SK-N-SH (cell line): ENCODE data around the gene PRR35. TPM values are rescaled to one million over a fixed set of nuclear protein-coding genes. Genes with fewer than 3 reads are reported as not detected.

Experiments used
- CTCF ChIA-PET: fragments of 300-600, 350-600 bp; formaldehyde crosslinking; extraction: SDS; loops from one replicate; lab custom pipeline; 2021; lab: Yijun Ruan, JAX
- POLR2A ChIA-PET: fragments of 350-600 bp; sonication (Branson Sonifier 250); formaldehyde crosslinking; extraction: SDS; loops from one replicate; lab custom pipeline; 2020; ENCODE audit warnings: antibody characterized with exemption, inconsistent platforms; lab: Yijun Ruan, JAX
- DNase-seq: peaks from one replicate; pipeline ENCODE4 v3.0.0; 2012
- H2AFZ ChIP-seq: fragments of 200-600 bp; sonication (generic); 2 replicates; pipeline ENCODE4 v1.8.1; 2016; ENCODE audit warnings: antibody characterized with exemption, mild to moderate bottlenecking, low read depth
- H3F3A ChIP-seq: fragments of 200-600 bp; sonication (generic); replicated peaks from 2 replicates; pipeline ENCODE3; 2016; ENCODE audit warnings: antibody characterized with exemption, mild to moderate bottlenecking; ENCODE audit not compliant: insufficient read depth
- H3K27ac ChIP-seq, 2 experiments: fragments of 200-500 bp in 1 of 2; fragments of 200-600 bp in 1 of 2; sonication (Bioruptor generic) in 1 of 2; sonication (generic), shearing (Covaris generic) in 1 of 2; 2 replicates each; pipeline versions ENCODE4 v1.5.1 to v1.6.1; 2014 to 2016; ENCODE audit warnings: low read depth in 2 of 2, inconsistent platforms in 1 of 2, low read length in 1 of 2, mild to moderate bottlenecking in 1 of 2, mixed read lengths in 1 of 2
- H3K27me3 ChIP-seq: fragments of 200-600 bp; sonication (generic), shearing (Covaris generic); 2 replicates; pipeline ENCODE4 v1.6.1; 2016; ENCODE audit warnings: mixed run types; ENCODE audit not compliant: insufficient read depth
- H3K36me3 ChIP-seq, 2 experiments: fragments of 200-500 bp in 1 of 2; fragments of 200-600 bp in 1 of 2; sonication (Bioruptor generic) in 1 of 2; sonication (generic) in 1 of 2; replicated peaks in 1 of 2; 2 replicates each; pipeline versions ENCODE3 to v1.5.1; 2014 to 2016; ENCODE audit warnings: low read length in 1 of 2, mild to moderate bottlenecking in 1 of 2; ENCODE audit not compliant: insufficient read depth in 2 of 2, control insufficient read depth in 1 of 2
- H3K4me1 ChIP-seq, 2 experiments: fragments of 200-500 bp in 1 of 2; fragments of 200-600 bp in 1 of 2; sonication (Bioruptor generic) in 1 of 2; sonication (generic), shearing (Covaris generic) in 1 of 2; 2 replicates each; pipeline versions ENCODE4 v1.5.1 to v1.6.1; 2014 to 2016; ENCODE audit warnings: low read depth in 1 of 2, low read length in 1 of 2, mixed run types in 1 of 2; ENCODE audit not compliant: insufficient read depth in 2 of 2, control insufficient read depth in 1 of 2
- H3K4me2 ChIP-seq: fragments of 200-600 bp; sonication (generic), shearing (Covaris generic); 2 replicates; pipeline ENCODE4 v1.6.1; 2017; ENCODE audit warnings: mixed run types
- H3K4me3 ChIP-seq, 2 experiments: fragments of 200-500 bp in 1 of 2; fragments of 200-600 bp in 1 of 2; sonication (Bioruptor generic) in 1 of 2; sonication (generic), shearing (Covaris generic) in 1 of 2; 2 replicates each; pipeline versions ENCODE4 v1.5.1 to v1.8.1; 2014 to 2016; ENCODE audit warnings: low read depth in 2 of 2, inconsistent platforms in 1 of 2, low read length in 1 of 2, mild to moderate bottlenecking in 1 of 2, mixed read lengths in 1 of 2, moderate library complexity in 1 of 2
- H3K79me2 ChIP-seq: fragments of 200-600 bp; sonication (generic); 2 replicates; pipeline ENCODE4 v1.8.1; 2017; ENCODE audit warnings: mild to moderate bottlenecking; ENCODE audit not compliant: insufficient read depth
- H3K9ac ChIP-seq: fragments of 200-600 bp; sonication (generic); 2 replicates; pipeline ENCODE4 v1.6.1; 2017; ENCODE audit warnings: mixed run types
- H3K9me2 ChIP-seq: fragments of 200-600 bp; sonication (generic); 2 replicates; pipeline ENCODE4 v1.6.1; 2017; ENCODE audit warnings: mixed run types
- H3K9me3 ChIP-seq: fragments of 200-600 bp; sonication (generic); 2 replicates; pipeline ENCODE4 v1.6.1; 2017; ENCODE audit warnings: mixed run types, mild to moderate bottlenecking, moderate library complexity
- H4K20me1 ChIP-seq: fragments of 200-600 bp; sonication (generic); 2 replicates; pipeline ENCODE4 v1.6.1; 2017; ENCODE audit warnings: mild to moderate bottlenecking, mixed run types; ENCODE audit not compliant: insufficient read depth
- CTCF ChIP-seq: fragments of 200-600 bp; sonication (generic); IDR thresholded peaks from 2 replicates; pipeline ENCODE4 v1.6.1; 2017; ENCODE audit warnings: antibody characterized with exemption, mild to moderate bottlenecking, moderate library complexity
- ELF1 ChIP-seq: IDR thresholded peaks from 2 replicates; pipeline ENCODE4 v1.4.0; 2012
- EP300 ChIP-seq, 2 experiments: IDR thresholded peaks; 2 replicates each; pipeline versions ENCODE4 v1.4.0 to v1.6.1; 2012; ENCODE audit warnings: borderline replicate concordance in 1 of 2, low read depth in 1 of 2, low read length in 1 of 2
- FOXJ3 ChIP-seq: sonication (generic); formaldehyde crosslinking; IDR thresholded peaks from 2 replicates; pipeline ENCODE4 v1.5.1; 2020; ENCODE audit warnings: mild to moderate bottlenecking, missing genetic modification reagents
- FOXM1 ChIP-seq: IDR thresholded peaks from 2 replicates; pipeline ENCODE4 v1.4.0; 2012; ENCODE audit warnings: low read depth, mild to moderate bottlenecking
- GABPA ChIP-seq: IDR thresholded peaks from 2 replicates; pipeline ENCODE4 v1.4.0; 2012; ENCODE audit warnings: low read depth, mild to moderate bottlenecking
- IRF3 ChIP-seq: fragments of 150-350 bp; IDR thresholded peaks from 2 replicates; pipeline ENCODE4 v1.6.1; 2016; ENCODE audit warnings: mild to moderate bottlenecking, low read depth, low read length
- JUND ChIP-seq: IDR thresholded peaks from 2 replicates; pipeline ENCODE4 v1.4.0; 2012
- RAD21 ChIP-seq: IDR thresholded peaks from 2 replicates; pipeline ENCODE4 v1.6.1; 2012; ENCODE audit warnings: mild to moderate bottlenecking, low read length
- RCOR1 ChIP-seq: fragments of 150-350 bp; IDR thresholded peaks from 2 replicates; pipeline ENCODE4 v1.6.1; 2017; ENCODE audit warnings: antibody characterized with exemption, low read length
- REST ChIP-seq: IDR thresholded peaks from 2 replicates; pipeline ENCODE4 v1.6.1; 2012; ENCODE audit warnings: mild to moderate bottlenecking, low read depth, low read length, moderate library complexity
- RFX5 ChIP-seq: IDR thresholded peaks from 2 replicates; pipeline ENCODE4 v1.6.1; 2012; ENCODE audit warnings: mild to moderate bottlenecking, improper control_type of control experiment, low read length
- RXRA ChIP-seq: IDR thresholded peaks from 2 replicates; pipeline ENCODE4 v1.4.0; 2012; ENCODE audit warnings: low read depth, mild to moderate bottlenecking, borderline replicate concordance
- SMC3 ChIP-seq: IDR thresholded peaks from 2 replicates; pipeline ENCODE4 v1.6.1; 2012; ENCODE audit warnings: low read depth, low read length, improper control_type of control experiment
- WGBS: methylation state at CpG from one replicate; pipeline ENCODE4 v1.1.6; 2017; ENCODE audit warnings: low lambda C conversion rate; 5-methylcytosine and 5-hydroxymethylcytosine counted together
- polyA plus RNA-seq, 3 experiments: library from polyadenylated mRNA; depleted of rRNA; stranded (reverse); fragments of >200 nt; gene quantifications; 2 replicates each; pipeline ENCODE4 v1.2.3, GENCODE V29; 2012

Gene PRR35
- polyA plus RNA-seq, 1 of the 3 experiments (the other 2 are of a cell fraction) = not detected

DNA sequence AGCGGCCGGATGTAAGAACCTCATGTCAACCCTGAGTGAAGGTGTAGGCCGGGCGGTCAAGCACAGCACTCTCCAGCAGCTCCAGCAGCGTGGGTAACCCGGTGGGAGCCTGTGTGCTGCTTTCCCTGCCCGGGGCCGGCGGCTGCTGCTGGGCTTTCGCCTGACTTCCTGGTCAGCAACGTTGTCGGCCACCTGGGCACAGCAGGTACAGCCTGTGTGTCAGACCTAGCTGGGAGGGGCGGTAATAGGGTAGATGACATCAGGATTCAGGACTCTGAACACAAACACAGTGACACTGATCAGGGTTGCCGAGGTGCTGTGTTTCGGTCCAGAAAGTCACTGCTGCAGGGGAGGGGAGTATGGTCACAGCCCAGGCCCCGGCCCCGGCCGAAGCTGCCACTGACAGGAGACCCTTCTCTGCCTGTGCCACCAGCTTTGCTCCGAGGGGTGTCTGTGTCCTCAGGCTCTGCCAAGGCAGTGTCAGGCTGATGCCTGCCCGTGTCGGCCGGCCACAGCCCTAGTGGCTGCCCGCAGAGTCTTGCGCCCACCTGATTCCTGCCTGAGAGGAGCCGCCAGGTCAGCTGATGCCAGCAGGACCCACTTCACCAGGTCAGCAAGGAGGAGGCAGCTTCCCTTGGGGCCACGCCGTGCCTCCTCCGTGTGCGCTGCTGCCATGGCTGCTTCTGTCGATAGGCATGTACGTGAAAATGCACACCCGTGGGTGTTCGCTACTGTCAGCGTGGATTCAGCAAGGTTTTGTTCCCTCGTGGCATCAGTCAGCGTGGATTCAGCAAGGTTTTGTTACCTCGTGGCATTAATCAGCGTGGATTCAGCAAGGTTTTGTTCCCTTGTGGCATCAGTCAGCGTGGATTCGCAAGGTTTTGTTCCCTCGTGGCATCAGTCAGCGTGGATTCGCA, 38.9 kb downstream of the PRR35 start:
- H3K4me3 ChIP-seq = no peak overlapping the region
- DNase-seq = no peak
- H3K79me2 ChIP-seq = peaks cover 64% of the 10 kb centered on the region
- CTCF ChIA-PET = interaction anchor here (1.9 kb wide), 2 partner anchors 9 to 11 kb away, joined by 6 to 7 read pairs; partner anchors contain the start of gene RAB40C
- H4K20me1 ChIP-seq = peaks cover 19% of the 10 kb centered on the region; the same call in 1 of the 2 replicates
- no peaks in the 10 kb centered on the region for H3K9me3 ChIP-seq
- no peak for TF ChIP-seq GABPA
- no peak for TF ChIP-seq FOXJ3 (CRISPR knock-in tag)
- no peak for TF ChIP-seq REST
- no peak for TF ChIP-seq RCOR1
- WGBS = 97% methylated on average over 17 of the region's 43 CpGs
- peaks cover 2 to 3% of the 10 kb centered on the region in 2 experiments for H3K36me3 ChIP-seq
- H3K4me1 ChIP-seq = peaks cover 0 to 6% of the 10 kb centered on the region in 2 experiments; a peak in 1 of 4 replicates
- H3F3A ChIP-seq = peaks cover 5% of the 10 kb centered on the region
- H3K27ac ChIP-seq = no peak overlapping the region
- POLR2A ChIA-PET = no interaction called here
- H3K9me2 ChIP-seq = no peaks in the 10 kb centered on the region
- no peak overlapping the region for H3K9ac ChIP-seq
- H3K27me3 ChIP-seq = no peaks in the 10 kb centered on the region
- no peak overlapping the region for H2AFZ ChIP-seq
- H3K4me2 ChIP-seq = no peak overlapping the region

- no peak overlapping the region for H3K4me2 ChIP-seq
- TF ChIP-seq FOXJ3 (CRISPR knock-in tag) (no peak), REST (no peak), EP300 (IDR thresholded peaks at IDR 0.05; ENCODE audit: borderline replicate concordance in 1 of 2, low read depth in 1 of 2, low read length in 1 of 2) (no peak), FOXM1 (no peak), RAD21 (peak; percentile 37), JUND (no peak), RFX5 (no peak), IRF3 (no peak), SMC3 (peak; percentile 26; the same call in 1 of the 2 replicates), ELF1 (no peak), CTCF (peak; percentile 30; the same call in 1 of the 2 replicates), RXRA (no peak)
- TF ChIP-seq, all 33 proteins: peak for 3
- Histone ChIP-seq H3K36me3 (peaks cover 2 to 11% of the 10 kb centered on the region in 2 experiments), H3K79me2 (peaks cover 66% of the 10 kb centered on the region), H3K4me1 (peaks cover 0 to 6% of the 10 kb centered on the region in 2 experiments; a peak in 1 of 4 replicates), H3K9me3 (no peaks in the 10 kb centered on the region), H3K27me3 (no peaks in the 10 kb centered on the region), H3F3A (peaks cover 5% of the 10 kb centered on the region), H3K9me2 (no peaks in the 10 kb centered on the region), H3K27ac (no peak overlapping the region), H3K4me3 (no peak overlapping the region; a peak in 1 of 4 replicates), H2AFZ (no peak overlapping the region), H3K9ac (no peak overlapping the region), H4K20me1 (peaks cover 11% of the 10 kb centered on the region; the same call in 1 of the 2 replicates)
- WGBS = 60% methylated on average over 7 of the region's 7 CpGs
- ChIA-PET POLR2A (no interaction called here), CTCF (interaction anchor here (0.9 to 1.9 kb wide), 9 partner anchors 8 to 209 kb away, joined by 3 to 11 read pairs (median 4); partner anchors contain the start of gene RAB40C)
- DNase-seq = peak; percentile 70
These were observed 40.6 kb downstream of the PRR35 start for GRCh38 chr16:600781-601180.
